Neural cell (in vitro differentiated cells): ENCODE measurements around the gene DMXL2.

Source experiments
- CTCF ChIP-seq: fragments of 450-650 bp; IDR thresholded peaks from 2 replicates; pipeline ENCODE4 v1.5.1; 2014; ENCODE audit warnings: antibody characterized with exemption, mild to moderate bottlenecking, moderate library complexity; ENCODE audit not compliant: poor library complexity, severe bottlenecking
- EZH2 ChIP-seq: fragments of 200-600, 300-800 bp; shearing (Covaris generic), sonication (generic); IDR thresholded peaks from 2 replicates; pipeline ENCODE4 v1.6.1; 2014; ENCODE audit warnings: antibody characterized with exemption, low read length, borderline replicate concordance, mild to moderate bottlenecking; ENCODE audit not compliant: insufficient read depth, poor library complexity, severe bottlenecking
- MXI1 ChIP-seq: fragments of 450-650 bp; conservative IDR thresholded peaks from 2 replicates; pipeline ENCODE4 v1.6.1; 2014; ENCODE audit warnings: antibody characterized with exemption, mild to moderate bottlenecking; ENCODE audit not compliant: poor library complexity, severe bottlenecking
- RAD21 ChIP-seq: fragments of 450-650 bp; conservative IDR thresholded peaks from 2 replicates; pipeline ENCODE4 v1.6.1; 2014; ENCODE audit warnings: antibody characterized with exemption, mild to moderate bottlenecking, moderate library complexity
- TAF1 ChIP-seq: IDR thresholded peaks from 2 replicates; pipeline ENCODE4 v1.6.1; 2012; ENCODE audit warnings: low read depth

GRCh38 chr15:51401872-51402517 is 220.6 kb downstream of the DMXL2 start:
- TF ChIP-seq CTCF, result no peak
- no peak for TF ChIP-seq MXI1
- no peak for TF ChIP-seq TAF1
- no peak for TF ChIP-seq EZH2
- TF ChIP-seq RAD21, result no peak
